IMR-90 (cell line): ENCODE measurements around the gene NADK.

Experiments
- CEBPB ChIP-seq: IDR thresholded peaks from 2 replicates; pipeline ENCODE4 v1.6.1; 2012; ENCODE audit warnings: low read depth, low read length, improper control_type of control experiment
- CHD1 ChIP-seq: IDR thresholded peaks from 2 replicates; pipeline ENCODE4 v1.6.1; 2012; ENCODE audit warnings: low read depth, low read length, improper control_type of control experiment
- CTCF ChIP-seq: conservative IDR thresholded peaks from 2 replicates; pipeline ENCODE4 v1.5.1; 2012; ENCODE audit warnings: mild to moderate bottlenecking, low read depth, low read length, improper control_type of control experiment
- ELK1 ChIP-seq: fragments of 150-350 bp; IDR thresholded peaks from 2 replicates; pipeline ENCODE4 v1.6.1; 2016; ENCODE audit warnings: low read depth, mild to moderate bottlenecking, low read length, moderate library complexity, borderline replicate concordance
- FOS ChIP-seq: fragments of 150-350 bp; IDR thresholded peaks from 2 replicates; pipeline ENCODE4 v1.6.1; 2016; ENCODE audit warnings: low read depth, low read length
- MAFK ChIP-seq: IDR thresholded peaks from 2 replicates; pipeline ENCODE4 v1.6.1; 2012; ENCODE audit warnings: low read depth, low read length, improper control_type of control experiment
- MAZ ChIP-seq: IDR thresholded peaks from 2 replicates; pipeline ENCODE4 v1.6.1; 2012; ENCODE audit warnings: low read depth, mild to moderate bottlenecking, low read length, improper control_type of control experiment, moderate library complexity, borderline replicate concordance
- POLR2A ChIP-seq: IDR thresholded peaks from 2 replicates; pipeline ENCODE4 v1.6.1; 2012; ENCODE audit warnings: mild to moderate bottlenecking, low read depth, low read length
- SMC3 ChIP-seq: fragments of 150-350 bp; IDR thresholded peaks from 2 replicates; pipeline ENCODE4 v1.6.1; 2016; ENCODE audit warnings: low read depth, mild to moderate bottlenecking, antibody characterized with exemption, low read length, moderate library complexity

DNA sequence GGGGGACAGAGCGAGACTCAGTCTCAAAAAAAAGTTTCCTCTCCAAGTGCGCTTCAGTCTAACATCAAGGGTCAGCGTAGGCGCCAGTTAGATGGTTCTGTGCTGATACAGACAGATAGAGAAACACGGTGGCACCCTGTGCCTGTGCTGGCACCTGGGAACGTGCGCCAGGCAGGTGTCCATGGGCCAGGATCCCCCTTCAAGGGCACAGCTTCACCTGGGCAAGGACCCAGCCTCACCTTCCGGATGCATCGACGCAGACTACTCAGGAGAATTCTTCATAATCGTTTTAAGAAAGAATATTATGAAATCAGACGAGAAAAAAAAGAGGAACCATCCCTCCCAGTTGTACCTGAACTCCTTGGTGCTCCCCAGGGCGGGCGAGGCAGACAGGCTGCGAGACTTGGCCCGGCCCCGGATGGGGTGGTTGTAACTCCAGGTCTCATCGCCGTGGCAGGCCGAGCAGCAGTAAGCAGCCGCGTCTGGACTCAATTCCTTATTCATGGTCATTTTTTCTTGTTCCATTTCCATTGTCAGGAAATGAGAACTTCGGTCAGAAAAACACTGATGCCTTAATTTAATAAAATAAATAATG, 13.3 kb downstream of the NADK start:
- TF ChIP-seq ELK1 (no peak), CTCF (no peak), CEBPB (no peak), FOS (no peak), MAZ (no peak), CHD1 (no peak), SMC3 (no peak), MAFK (no peak), POLR2A (no peak)
